Mesenchymal stem cell (in vitro differentiated cells and primary cell): ENCODE measurements around the gene LPP.

ENCODE experiments used
- DNase-seq: peaks from one replicate; pipeline ENCODE4 v3.0.0-alpha.2; 2013
- H2AFZ ChIP-seq: one replicate; pipeline ENCODE4 v1.6.1; 2013; ENCODE audit warnings: low read depth, mild to moderate bottlenecking, control low read depth, inconsistent platforms, low read length, moderate library complexity
- H2AK5ac ChIP-seq: 2 replicates; pipeline ENCODE4 v1.6.1; 2013; ENCODE audit warnings: low read length, moderate library complexity, mild to moderate bottlenecking, inconsistent platforms; ENCODE audit not compliant: severe bottlenecking
- H2BK120ac ChIP-seq: one replicate; pipeline ENCODE4 v1.6.1; 2013; ENCODE audit warnings: low read depth, mild to moderate bottlenecking, inconsistent platforms, low read length, moderate library complexity
- H2BK12ac ChIP-seq, 2 experiments: one replicate each; pipeline ENCODE4 v1.6.1; 2013; ENCODE audit warnings: inconsistent platforms in 2 of 2, low read length in 2 of 2, mild to moderate bottlenecking in 2 of 2, moderate library complexity in 2 of 2, control low read depth in 1 of 2
- H2BK15ac ChIP-seq: one replicate; pipeline ENCODE4 v1.6.1; 2013; ENCODE audit warnings: mild to moderate bottlenecking, low read depth, inconsistent platforms; ENCODE audit not compliant: poor library complexity, severe bottlenecking
- H2BK5ac ChIP-seq: 2 replicates; pipeline ENCODE4 v1.6.1; 2013; ENCODE audit warnings: low read depth, mild to moderate bottlenecking, low read length, control low read depth, inconsistent platforms; ENCODE audit not compliant: poor library complexity, severe bottlenecking
- H3K14ac ChIP-seq, 2 experiments: one replicate each; pipeline ENCODE4 v1.6.1; 2013; ENCODE audit warnings: inconsistent platforms in 2 of 2, low read length in 2 of 2, control low read depth in 1 of 2, mild to moderate bottlenecking in 1 of 2, moderate library complexity in 1 of 2
- H3K18ac ChIP-seq, 2 experiments: one replicate each; pipeline ENCODE4 v1.6.1; 2013; ENCODE audit warnings: inconsistent platforms in 2 of 2, low read length in 2 of 2, control low read depth in 1 of 2, low read depth in 1 of 2, mild to moderate bottlenecking in 1 of 2
- H3K23ac ChIP-seq, 2 experiments: one replicate each; pipeline ENCODE4 v1.6.1; 2013; ENCODE audit warnings: inconsistent platforms in 2 of 2, low read length in 2 of 2, mild to moderate bottlenecking in 2 of 2, moderate library complexity in 2 of 2, control low read depth in 1 of 2
- H3K27ac ChIP-seq: 2 replicates; pipeline ENCODE4 v1.5.1; 2013; ENCODE audit warnings: mild to moderate bottlenecking, moderate library complexity, low read length, control low read depth, inconsistent platforms; ENCODE audit not compliant: poor library complexity, severe bottlenecking
- H3K27me3 ChIP-seq, 2 experiments: 2 replicates each; pipeline versions ENCODE4 v1.6.1 to v1.7.0; 2013; ENCODE audit warnings: low read length in 2 of 2, mild to moderate bottlenecking in 2 of 2, moderate library complexity in 2 of 2, control low read depth in 1 of 2, inconsistent platforms in 1 of 2; ENCODE audit not compliant: control insufficient read depth in 1 of 2, insufficient read depth in 1 of 2
- H3K36me3 ChIP-seq, 2 experiments: 2 replicates each; pipeline versions ENCODE4 v1.6.1 to v1.7.0; 2013; ENCODE audit warnings: low read length in 2 of 2, control low read depth in 1 of 2, inconsistent platforms in 1 of 2, low read depth in 1 of 2, mild to moderate bottlenecking in 1 of 2; ENCODE audit not compliant: insufficient read depth in 2 of 2, control insufficient read depth in 1 of 2
- H3K4ac ChIP-seq, 2 experiments: one replicate each; pipeline ENCODE4 v1.6.1; 2013; ENCODE audit warnings: inconsistent platforms in 2 of 2, low read length in 2 of 2, mild to moderate bottlenecking in 2 of 2, moderate library complexity in 2 of 2, control low read depth in 1 of 2, low read depth in 1 of 2
- H3K4me1 ChIP-seq: 2 replicates; pipeline ENCODE4 v1.6.1; 2013; ENCODE audit warnings: low read depth, low read length, control low read depth; ENCODE audit not compliant: control insufficient read depth, insufficient read depth
- H3K4me2 ChIP-seq: 2 replicates; pipeline ENCODE4 v1.6.1; 2013; ENCODE audit warnings: low read length, mild to moderate bottlenecking, inconsistent platforms; ENCODE audit not compliant: poor library complexity, severe bottlenecking
- H3K4me3 ChIP-seq, 2 experiments: 2 replicates each; pipeline versions ENCODE4 v1.5.1 to v1.7.0; 2013; ENCODE audit warnings: low read length in 2 of 2, mild to moderate bottlenecking in 2 of 2, control low read depth in 1 of 2, low read depth in 1 of 2; ENCODE audit not compliant: insufficient read depth in 1 of 2
- H3K79me1 ChIP-seq: replicated peaks from 2 replicates; pipeline ENCODE4 v1.6.1; 2013; ENCODE audit warnings: mild to moderate bottlenecking, control low read depth, low read length, inconsistent platforms; ENCODE audit not compliant: poor library complexity, severe bottlenecking
- H3K9ac ChIP-seq: 2 replicates; pipeline ENCODE4 v1.7.0; 2013; ENCODE audit warnings: mild to moderate bottlenecking, low read length, moderate library complexity
- H3K9me3 ChIP-seq: 2 replicates; pipeline ENCODE4 v1.7.0; 2013; ENCODE audit warnings: mild to moderate bottlenecking, low read length; ENCODE audit not compliant: control insufficient read depth
- H4K8ac ChIP-seq: one replicate; pipeline ENCODE4 v1.6.1; 2013; ENCODE audit warnings: inconsistent platforms, mild to moderate bottlenecking, low read length, moderate library complexity
- H4K91ac ChIP-seq: one replicate; pipeline ENCODE4 v1.6.1; 2013; ENCODE audit warnings: mild to moderate bottlenecking, low read length, inconsistent platforms
- WGBS: methylation state at CpG from one replicate; pipeline ENCODE4 v1.1.7; 2013; ENCODE audit warnings: mixed read lengths; 5-methylcytosine and 5-hydroxymethylcytosine counted together

LPP gene

GRCh38 chr3:188496390-188496789 is 342.4 kb downstream of the LPP start:
- Histone ChIP-seq H3K27ac (no peak overlapping the region), H3K36me3 (peaks cover 3 to 15% of the 10 kb centered on the region in 2 experiments), H3K18ac (peak overlapping the region in 1 of 2 experiments; percentile 11), H3K4me1 (peaks cover under 1% of the 10 kb centered on the region), H3K9ac (no peak overlapping the region), H4K91ac (no peak overlapping the region), H2BK120ac (no peak overlapping the region), H3K4ac (no peak overlapping the region), H2BK5ac (no peak overlapping the region), H2AFZ (no peak overlapping the region), H2BK12ac (no peak overlapping the region), H3K4me3 (no peak overlapping the region), H4K8ac (peak overlapping the region; percentile 48), H3K4me2 (no peak overlapping the region), H3K9me3 (no peaks in the 10 kb centered on the region), H3K14ac (no peak overlapping the region), H2AK5ac (no peak overlapping the region), H3K23ac (no peak overlapping the region), H3K79me1 (peaks cover 7% of the 10 kb centered on the region), H2BK15ac (no peak overlapping the region), H3K27me3 (no peaks in the 10 kb centered on the region)
- WGBS: 100% methylated on average over 2 of the region's 3 CpGs
- no peak for DNase-seq

GRCh38 chr3:188497021-188497420 is 343.1 kb downstream of the LPP start:
- H3K14ac ChIP-seq: no peak overlapping the region
- peaks cover 7% of the 10 kb centered on the region for H3K79me1 ChIP-seq
- peaks cover 3 to 9% of the 10 kb centered on the region in 2 experiments for H3K36me3 ChIP-seq
- H3K18ac ChIP-seq: no peak overlapping the region
- H3K4ac ChIP-seq: no peak overlapping the region
- H3K27me3 ChIP-seq: no peaks in the 10 kb centered on the region
- H3K4me1 ChIP-seq: no peaks in the 10 kb centered on the region
- H2BK120ac ChIP-seq: no peak overlapping the region
- DNase-seq: peak; percentile 40
- WGBS: 80% methylated on average over 1 of the region's 4 CpGs
- H2BK5ac ChIP-seq: no peak overlapping the region
- H3K9ac ChIP-seq: no peak overlapping the region
- H2AFZ ChIP-seq: no peak overlapping the region
- H3K23ac ChIP-seq: no peak overlapping the region
- H2AK5ac ChIP-seq: no peak overlapping the region
- no peak overlapping the region for H3K4me2 ChIP-seq
- H3K27ac ChIP-seq: no peak overlapping the region
- H2BK12ac ChIP-seq: no peak overlapping the region
- no peak overlapping the region for H4K91ac ChIP-seq
- H3K4me3 ChIP-seq: no peak overlapping the region
- H4K8ac ChIP-seq: no peak overlapping the region
- H2BK15ac ChIP-seq: no peak overlapping the region
- H3K9me3 ChIP-seq: peaks cover 2% of the 10 kb centered on the region

- no peak for DNase-seq
- Histone ChIP-seq H2BK5ac (no peak overlapping the region), H3K36me3 (no peaks in the 10 kb centered on the region), H3K4me3 (no peak overlapping the region), H2AFZ (no peak overlapping the region), H3K27ac (no peak overlapping the region), H2BK120ac (no peak overlapping the region), H3K79me1 (peaks cover 12% of the 10 kb centered on the region), H4K8ac (no peak overlapping the region), H3K4ac (no peak overlapping the region), H2BK12ac (no peak overlapping the region), H4K91ac (no peak overlapping the region), H3K14ac (no peak overlapping the region), H3K18ac (no peak overlapping the region), H3K23ac (no peak overlapping the region), H3K9ac (no peak overlapping the region), H2AK5ac (no peak overlapping the region), H3K9me3 (peaks cover 37% of the 10 kb centered on the region), H3K27me3 (no peaks in the 10 kb centered on the region), H3K4me2 (no peak overlapping the region), H2BK15ac (no peak overlapping the region), H3K4me1 (peaks cover 4% of the 10 kb centered on the region)
- 31% methylated on average over 2 of the region's 3 CpGs for WGBS
Observed at GRCh38 chr3:188503647-188504046, 349.7 kb downstream of the LPP start.

- H3K9ac ChIP-seq: no peak overlapping the region
- H3K18ac ChIP-seq: no peak overlapping the region
- H2BK15ac ChIP-seq: no peak overlapping the region
- H2BK5ac ChIP-seq: no peak overlapping the region
- H3K79me1 ChIP-seq: peaks cover 13% of the 10 kb centered on the region
- H3K4me2 ChIP-seq: no peak overlapping the region
- H2BK12ac ChIP-seq: no peak overlapping the region
- DNase-seq: no peak
- no peak overlapping the region for H3K27ac ChIP-seq
- no peak overlapping the region for H2AK5ac ChIP-seq
- no peaks in the 10 kb centered on the region for H3K36me3 ChIP-seq
- H2BK120ac ChIP-seq: no peak overlapping the region
- no peak overlapping the region for H3K23ac ChIP-seq
- H4K91ac ChIP-seq: no peak overlapping the region
- H3K4me3 ChIP-seq: no peak overlapping the region
- H4K8ac ChIP-seq: no peak overlapping the region
- H3K4ac ChIP-seq: no peak overlapping the region
- H3K27me3 ChIP-seq: no peaks in the 10 kb centered on the region
- H3K9me3 ChIP-seq: peaks cover 37% of the 10 kb centered on the region
- 67% methylated on average over 3 of the region's 3 CpGs for WGBS
- H3K14ac ChIP-seq: no peak overlapping the region
- no peak overlapping the region for H2AFZ ChIP-seq
- peaks cover 4% of the 10 kb centered on the region for H3K4me1 ChIP-seq
Observed at GRCh38 chr3:188505151-188505550, 351.2 kb downstream of the LPP start.
